PC-3 (cell line): ENCODE data around the gene SLC44A5.

Experiments
- EZH2 ChIP-seq: fragments of 300-600 bp; sonication (generic); IDR thresholded peaks from one replicate; pipeline ENCODE4 v1.6.1; 2017; ENCODE audit warnings: antibody characterized with exemption, mild to moderate bottlenecking, low read length; ENCODE audit not compliant: unreplicated experiment
- TF ChIP-seq, protein P1 (sequence below): fragments of 300-600 bp; sonication (generic); conservative IDR thresholded peaks from 2 replicates; pipeline ENCODE4 v1.5.1; 2017; ENCODE audit warnings: antibody characterized with exemption, low read depth, mild to moderate bottlenecking, low read length

DNA sequence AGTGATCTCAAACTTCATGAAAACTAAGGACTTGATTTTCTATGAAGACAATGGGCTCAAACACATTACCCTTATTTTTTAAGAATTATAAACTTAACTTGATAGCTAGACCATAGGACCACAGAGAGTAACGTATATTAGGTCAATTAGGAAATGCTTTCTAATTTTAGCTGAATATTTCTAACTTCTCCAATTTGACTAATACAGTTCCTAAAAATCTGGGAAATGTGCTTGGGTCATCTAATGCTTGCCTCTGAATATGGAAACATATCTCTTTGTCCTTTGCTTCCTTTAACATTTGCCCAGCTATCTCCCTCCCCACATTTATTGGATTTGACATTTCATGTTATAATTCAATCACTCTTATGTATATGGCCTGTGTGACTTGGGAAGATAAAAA, 335.3 kb downstream of the SLC44A5 start:
- no peak for TF ChIP-seq EZH2
- TF ChIP-seq, protein P1, sequence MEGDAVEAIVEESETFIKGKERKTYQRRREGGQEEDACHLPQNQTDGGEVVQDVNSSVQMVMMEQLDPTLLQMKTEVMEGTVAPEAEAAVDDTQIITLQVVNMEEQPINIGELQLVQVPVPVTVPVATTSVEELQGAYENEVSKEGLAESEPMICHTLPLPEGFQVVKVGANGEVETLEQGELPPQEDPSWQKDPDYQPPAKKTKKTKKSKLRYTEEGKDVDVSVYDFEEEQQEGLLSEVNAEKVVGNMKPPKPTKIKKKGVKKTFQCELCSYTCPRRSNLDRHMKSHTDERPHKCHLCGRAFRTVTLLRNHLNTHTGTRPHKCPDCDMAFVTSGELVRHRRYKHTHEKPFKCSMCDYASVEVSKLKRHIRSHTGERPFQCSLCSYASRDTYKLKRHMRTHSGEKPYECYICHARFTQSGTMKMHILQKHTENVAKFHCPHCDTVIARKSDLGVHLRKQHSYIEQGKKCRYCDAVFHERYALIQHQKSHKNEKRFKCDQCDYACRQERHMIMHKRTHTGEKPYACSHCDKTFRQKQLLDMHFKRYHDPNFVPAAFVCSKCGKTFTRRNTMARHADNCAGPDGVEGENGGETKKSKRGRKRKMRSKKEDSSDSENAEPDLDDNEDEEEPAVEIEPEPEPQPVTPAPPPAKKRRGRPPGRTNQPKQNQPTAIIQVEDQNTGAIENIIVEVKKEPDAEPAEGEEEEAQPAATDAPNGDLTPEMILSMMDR = no peak
